CD4-positive, alpha-beta T cell treated with Interleukin-12 subunit alpha and Interleukin-12 subunit beta, for 1 hour (primary cell): Measurements from ENCODE around the gene SNX9.
"Not testable (repeated sequence)": the region's sequence is repeated elsewhere in the genome, so short reads cannot be mapped to it uniquely, and the experiment has no call there.

Experiments used
- DNase-seq: peaks from one replicate; pipeline ENCODE4 v3.0.0-alpha.2; 2020

Gene SNX9

DNA sequence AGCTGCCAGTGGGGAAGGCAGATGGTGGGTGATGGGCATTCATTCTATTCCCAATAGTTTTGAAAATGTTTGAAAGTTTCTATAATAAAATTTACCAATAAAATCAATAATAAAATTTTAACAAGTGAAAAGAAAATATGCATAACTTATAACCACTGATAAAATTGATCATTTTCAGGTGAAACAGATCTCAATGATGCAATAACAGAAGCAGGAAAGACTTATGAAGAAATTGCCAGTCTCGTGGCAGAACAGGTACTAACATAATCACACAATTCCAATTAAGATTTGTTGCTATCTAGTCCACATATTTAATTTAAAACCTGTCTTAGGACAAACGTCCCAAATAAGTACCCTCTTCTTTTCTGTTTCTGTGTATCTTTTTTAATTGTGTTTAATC lies 112.7 kb downstream of the SNX9 start:
- no peak for DNase-seq

- no peak for DNase-seq
Measured at GRCh38 chr6:157937318-157937717, 114.3 kb downstream of the SNX9 start.

DNA sequence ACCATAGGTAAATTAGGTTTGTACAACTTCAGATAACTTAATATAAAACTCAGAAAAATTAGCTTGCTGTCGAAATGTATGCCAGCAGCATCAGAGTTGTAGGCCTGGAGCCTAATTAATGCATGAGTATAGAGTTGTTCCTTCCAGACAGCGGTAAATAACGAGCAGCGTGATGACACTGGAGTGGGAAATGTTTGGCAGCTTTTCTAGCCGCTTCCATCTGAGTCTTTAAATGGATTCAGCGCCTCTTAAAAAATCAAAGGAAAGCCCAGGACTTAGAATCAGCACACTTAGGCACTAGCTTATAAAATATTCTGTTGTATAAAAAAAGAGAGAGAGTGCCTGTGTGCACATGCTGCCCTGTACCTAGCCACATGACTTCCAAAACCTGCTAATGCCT lies 114.9 kb downstream of the SNX9 start:
- DNase-seq: no peak

- not testable (repeated sequence) for DNase-seq
Measured at GRCh38 chr6:157940375-157941036, 117.5 kb downstream of the SNX9 start.

DNA sequence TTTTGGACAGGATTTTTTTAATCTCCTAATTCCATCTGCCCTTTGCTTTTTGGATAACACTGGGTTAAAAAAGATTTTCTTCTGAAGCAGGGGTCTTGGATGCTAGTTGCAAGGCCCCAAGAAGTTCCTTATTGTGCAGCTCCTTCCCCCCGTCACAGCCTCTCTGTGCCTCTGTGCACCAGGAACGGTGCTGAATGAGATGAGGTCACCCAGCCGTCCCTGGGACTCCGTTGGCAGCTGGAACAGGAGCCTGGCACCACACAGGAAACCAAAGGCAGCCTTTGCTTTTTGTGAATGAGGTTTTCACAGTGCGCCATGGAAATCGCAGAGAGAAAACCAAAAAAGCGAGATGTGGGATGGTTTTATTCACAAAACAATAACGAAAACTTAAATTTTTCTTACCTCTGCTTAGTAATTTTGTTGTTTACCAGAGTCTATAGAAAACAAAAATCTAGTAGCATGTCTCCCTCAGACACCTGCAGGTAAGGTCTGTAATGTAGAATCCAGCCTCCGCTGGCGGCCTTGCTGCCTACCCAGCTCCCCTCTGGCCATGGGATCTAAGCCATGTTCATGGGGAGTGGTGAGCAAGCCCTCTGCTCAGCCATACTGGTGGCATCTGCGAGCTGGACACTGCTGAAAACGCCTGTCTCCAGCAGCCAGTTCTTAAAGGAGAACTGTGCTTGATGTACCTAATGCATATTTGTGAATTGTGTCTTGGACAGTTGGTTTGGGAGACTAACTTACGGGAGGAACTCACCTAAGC lies 118.2 kb downstream of the SNX9 start:
- no peak for DNase-seq

GRCh38 chr6:157942351-157942750 lies 119.3 kb downstream of the SNX9 start:
- DNase-seq: no peak

DNA sequence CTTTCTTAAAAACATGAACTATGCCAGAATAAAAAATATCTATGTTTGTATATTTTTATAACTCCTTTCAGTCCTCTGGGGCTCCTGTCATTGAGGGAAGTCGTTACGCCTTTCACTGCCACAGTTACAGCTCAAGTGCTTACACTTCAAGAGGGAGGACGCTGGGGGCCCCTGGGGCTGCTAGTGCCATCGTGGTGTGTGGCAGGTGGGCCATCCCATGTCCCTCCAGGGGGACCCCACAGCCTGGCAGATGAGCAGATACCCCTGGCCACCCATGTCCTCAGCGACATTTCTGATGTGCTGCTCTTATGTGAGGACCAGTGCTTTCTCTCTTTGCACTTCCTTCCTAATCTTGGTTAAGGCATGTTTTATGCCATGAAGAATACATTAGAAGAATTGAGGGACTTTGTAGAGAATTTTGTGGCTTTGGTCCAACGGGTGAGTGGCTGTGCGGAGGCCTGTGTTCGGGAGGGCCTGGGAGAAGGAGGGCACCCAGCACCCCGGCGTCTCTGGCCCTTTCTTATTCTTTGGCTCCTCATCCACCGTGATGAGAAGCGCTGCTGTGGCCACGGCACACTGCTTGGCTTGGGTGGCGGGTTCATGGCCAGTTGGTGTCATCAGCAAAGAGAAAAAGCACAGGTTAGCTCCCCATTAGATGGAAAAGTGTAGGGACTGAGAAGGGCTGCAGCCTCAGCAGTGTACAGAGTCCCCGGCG lies 120.4 kb downstream of the SNX9 start:
- no peak for DNase-seq

DNA sequence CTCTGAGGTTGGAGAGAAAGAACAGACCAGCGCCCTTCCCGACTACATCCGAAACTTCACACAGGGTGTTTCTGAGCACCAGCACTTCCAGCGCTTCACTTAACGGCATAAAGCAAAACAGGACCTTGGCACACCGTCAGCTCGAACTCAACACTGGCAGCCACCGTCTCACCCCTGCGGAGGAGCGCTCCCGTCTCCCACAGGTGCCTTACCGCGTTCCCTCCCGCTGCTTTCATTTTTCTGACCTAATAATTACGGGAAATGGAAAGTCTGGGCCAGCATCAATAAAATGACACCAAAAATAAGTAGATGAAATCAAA lies 120.9 kb downstream of the SNX9 start:
- DNase-seq: no peak

DNA sequence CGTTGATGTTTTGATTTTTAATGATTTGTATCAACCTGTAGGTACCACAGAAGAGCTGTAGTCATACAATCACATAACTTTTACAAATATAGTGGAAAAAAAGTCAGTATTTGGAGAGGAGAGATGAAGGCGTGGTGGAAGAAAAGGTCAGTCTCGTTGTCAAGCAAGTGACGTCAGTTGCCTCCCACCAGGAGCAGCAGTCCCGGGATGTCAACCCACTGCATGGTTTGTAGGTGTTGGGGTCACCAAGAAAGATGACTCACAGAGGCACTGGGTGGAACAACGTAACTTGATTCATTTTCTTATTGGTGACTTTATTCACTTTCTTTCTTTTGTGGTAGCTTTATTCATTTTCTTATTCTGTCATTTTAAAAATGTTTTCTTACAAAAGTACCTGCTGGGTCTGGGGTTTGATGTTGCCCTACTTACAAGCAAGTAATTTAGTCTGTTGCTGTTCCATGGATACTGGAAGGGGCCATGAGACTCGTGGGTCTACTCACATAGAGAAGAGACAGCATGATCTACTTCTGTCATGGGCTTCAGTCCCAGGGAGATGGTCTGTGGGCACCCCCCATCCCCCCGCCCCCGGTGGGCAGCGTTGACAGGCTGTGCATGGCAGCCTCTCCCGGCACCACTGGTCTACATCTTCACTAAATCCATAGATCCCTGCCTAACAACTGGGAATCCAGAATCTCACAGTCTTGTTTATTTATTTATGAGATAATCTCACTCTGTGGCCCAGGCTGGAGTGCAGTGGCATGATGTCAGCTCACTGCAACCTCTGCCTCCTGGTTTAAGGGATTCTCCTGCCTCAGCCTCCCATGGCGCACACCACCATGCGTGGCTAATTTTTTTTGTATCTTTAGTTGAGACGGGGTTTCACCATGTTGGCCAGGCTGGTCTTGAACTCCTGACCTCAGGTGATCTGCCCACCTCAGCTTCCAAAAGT lies 122.2 kb downstream of the SNX9 start:
- DNase-seq: no peak

DNA sequence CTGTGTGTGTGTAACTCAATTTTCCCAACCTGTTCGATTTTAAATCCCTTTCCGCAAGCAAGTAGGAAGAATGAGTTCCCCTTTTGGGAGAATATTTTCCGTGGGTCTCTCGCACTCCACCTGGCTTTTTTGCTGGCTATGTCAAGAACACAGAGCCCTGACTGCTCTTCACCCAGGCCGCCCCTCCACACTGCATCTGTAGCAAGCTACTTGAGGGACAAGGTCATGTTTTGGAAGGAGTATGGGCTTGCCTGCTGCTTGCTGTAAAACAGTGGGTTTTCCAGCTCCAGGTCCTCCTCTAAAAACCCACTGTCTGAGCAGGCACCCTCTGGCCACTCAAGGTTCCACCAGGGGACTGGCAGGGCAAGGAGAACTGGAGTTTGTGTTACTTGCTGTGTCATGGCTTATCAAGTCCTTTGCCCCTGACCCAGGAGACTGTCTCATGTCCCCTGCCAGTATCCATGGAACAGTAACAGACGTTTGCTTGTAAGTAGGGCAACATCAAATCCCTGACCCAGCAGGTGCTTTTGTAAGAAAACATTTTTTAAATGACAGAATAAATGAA lies 123.1 kb downstream of the SNX9 start:
- DNase-seq: no peak

DNA sequence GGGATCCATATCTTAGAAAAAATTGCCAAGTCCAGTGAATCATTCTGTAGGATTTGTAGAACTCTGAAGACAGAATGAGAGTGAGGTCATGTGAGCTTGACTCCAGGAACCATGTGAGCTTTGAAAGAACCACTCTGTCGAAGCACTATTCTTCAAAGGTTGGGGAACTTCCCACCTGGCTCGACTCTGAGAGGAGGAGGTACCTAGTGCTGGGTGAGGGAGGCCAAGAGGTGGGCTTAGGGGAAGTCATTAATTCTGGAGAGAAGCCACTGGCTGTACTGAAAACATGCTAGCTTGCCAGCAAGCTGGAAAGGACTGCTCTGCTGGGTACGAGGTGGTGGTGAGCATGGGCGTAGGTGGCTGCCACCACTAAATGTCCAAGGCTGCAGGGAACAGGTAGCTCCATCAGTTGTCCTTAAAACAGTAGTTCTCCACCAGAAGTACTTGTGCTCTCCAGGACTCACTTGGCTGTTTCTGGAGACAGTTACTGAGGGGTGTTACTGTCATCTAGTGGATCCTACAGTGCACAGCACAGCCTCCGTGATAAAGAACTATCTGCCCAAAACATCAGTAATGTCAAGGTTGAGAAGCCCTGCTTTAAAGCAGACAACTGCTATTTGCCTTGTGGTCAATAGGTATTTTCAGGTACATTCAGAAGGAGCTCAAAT lies 124.0 kb downstream of the SNX9 start:
- DNase-seq: peak; percentile 14

DNA sequence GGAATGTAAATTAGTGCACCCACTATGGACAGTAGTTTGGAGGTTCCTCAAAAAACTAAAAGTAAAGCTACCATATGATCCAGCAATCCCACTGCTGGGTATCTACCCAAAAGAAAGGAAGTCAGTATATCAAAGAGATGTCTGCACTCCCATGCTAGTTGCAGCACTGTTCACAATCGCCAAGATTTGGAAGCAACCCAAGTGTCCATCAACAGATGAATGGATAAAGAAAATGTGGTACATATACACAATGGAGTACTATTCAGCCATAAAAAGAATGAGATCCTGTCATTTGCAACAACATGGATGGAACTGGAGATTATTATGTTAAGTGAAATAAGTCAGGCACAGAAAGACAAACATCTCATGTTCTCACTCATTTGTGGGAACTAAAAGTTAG lies 127.9 kb downstream of the SNX9 start:
- DNase-seq: not testable (repeated sequence)

- no peak for DNase-seq
Measured at GRCh38 chr6:157951828-157952227, 128.8 kb downstream of the SNX9 start.

- no peak for DNase-seq
Measured at GRCh38 chr6:157952861-157953351, 129.9 kb downstream of the SNX9 start.

DNA sequence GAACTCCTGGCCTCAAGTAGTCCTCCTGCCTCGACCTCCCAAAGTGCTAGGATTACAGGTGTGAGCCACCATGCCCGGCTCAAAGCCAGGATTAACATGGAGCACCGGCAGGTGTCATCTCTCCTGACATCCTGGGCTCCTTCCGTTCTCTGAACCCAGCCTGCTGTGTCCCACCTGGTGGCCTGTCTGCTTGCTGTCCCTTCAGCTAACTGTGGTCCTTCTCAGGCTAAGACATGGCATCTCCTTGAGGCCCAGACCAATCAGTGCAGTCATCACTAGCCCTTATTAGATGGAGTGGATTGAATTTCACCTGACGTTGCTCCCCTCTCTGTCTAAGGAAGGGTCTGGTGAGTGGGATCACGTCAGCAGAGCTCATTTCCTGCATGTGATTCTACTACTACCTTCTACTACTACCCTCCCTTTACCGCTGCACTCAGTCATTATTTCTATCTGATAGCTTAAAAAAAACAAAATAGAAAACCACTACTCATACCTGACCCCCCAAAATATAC lies 130.6 kb downstream of the SNX9 start:
- DNase-seq: no peak

DNA sequence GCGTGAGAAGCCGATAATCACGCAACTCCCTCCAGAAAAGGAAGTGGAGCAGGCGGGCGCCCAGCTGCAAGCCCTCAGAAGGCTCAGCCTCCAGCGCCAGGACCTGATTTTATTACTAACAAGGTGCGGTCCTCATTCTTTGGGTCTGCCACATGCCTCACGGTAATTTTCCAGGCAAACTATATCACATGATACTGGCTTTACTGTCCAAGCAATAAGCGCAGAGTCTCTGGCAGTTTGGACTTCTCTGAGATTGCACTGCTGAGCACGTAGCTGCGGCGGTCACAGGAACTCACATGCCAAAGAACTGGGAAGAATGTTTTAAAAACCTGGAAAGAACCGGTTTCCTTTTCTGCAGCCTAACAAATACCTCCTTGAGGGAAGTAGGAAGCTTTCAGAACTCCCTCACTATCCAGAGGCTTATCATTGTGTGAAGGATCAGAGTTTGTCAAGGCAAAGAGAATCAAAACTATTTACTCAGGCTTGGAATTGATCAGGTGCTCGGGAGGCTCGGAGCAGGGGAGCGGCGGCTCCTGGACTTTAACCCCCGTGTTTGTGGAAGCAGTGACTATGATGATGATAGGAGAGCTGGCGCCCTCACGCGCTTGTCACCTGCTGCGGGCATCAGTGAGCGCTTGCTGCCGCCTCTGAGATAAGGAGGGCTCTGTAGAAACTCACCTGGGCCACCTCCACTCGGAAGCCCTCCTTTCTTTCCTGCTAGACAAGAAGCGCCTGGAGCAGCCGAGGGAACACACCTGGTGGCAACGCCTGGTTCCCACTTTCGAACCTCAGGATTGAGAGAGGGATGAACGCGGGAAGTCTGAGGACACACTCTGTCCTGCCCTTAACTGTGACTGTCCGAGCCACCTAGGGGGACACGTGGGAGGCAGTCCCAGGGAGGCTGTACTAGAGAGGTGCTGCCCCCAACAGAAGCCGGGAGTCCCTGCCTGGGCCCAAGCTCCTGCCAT lies 131.4 kb downstream of the SNX9 start:
- DNase-seq: no peak

GRCh38 chr6:157955675-157956074 lies 132.6 kb downstream of the SNX9 start:
- DNase-seq: no peak

DNA sequence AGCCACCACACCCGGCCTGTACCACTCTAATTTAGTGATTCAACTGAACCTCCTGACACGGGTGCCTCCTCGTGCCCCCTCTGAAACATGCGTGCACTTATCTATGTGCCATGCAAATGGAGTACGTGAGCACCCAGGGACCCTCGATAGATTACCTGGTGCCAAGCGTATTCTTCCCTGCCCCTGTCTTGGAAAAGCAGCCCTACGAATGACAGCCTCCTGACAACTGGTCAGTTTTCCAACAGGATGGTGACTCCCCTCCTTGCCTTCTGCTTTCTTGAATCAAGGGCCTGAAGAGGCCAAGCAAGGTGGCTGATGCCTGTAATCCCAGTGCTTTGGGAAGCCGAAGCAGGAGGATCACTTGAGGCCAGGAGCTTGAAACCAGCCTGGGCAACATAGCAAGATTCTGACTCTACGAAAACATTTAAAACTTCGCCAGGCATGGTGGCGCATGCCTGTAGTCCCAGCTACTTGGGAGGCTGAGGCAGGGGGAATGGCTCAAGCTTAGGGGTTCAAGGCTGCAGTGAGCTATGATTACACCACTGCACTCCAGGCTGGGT lies 133.2 kb downstream of the SNX9 start:
- no peak for DNase-seq

DNA sequence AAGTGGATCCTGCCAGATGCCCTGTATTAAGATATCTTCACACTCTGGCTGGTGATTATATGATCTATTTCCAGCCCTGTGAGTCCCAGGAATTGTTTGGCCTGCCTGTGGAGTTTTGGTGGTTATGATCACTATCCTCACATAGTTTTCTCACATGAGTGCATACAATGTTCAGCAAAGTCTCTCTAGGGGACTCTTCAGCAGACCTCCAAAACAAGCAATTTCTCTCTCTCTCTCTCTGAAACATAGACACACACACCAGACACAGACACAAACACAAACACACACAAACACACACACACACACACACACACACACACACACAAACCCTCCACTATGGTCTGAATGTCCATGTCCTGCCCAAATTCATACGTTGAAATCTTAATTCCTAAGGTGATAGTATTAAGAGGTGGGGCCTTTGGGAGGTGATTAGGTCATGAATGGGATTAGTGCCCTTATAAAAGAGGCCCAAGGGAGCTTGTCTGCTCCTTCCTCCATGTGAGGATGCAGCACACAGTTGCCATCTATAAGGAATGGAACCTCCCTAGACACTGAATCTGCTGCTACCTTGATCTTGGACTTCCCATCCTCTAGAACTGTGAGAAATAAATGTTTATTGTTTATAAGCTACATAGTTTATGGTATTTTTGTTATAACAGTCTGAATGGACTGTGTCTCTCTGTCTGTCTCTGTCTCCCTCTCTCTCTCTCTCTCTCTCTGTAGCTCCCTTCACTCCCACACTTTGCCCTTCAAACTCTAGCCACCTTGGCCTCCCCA lies 136.6 kb downstream of the SNX9 start:
- DNase-seq: no peak
